ENCODE results near the gene DUOX2. TPM values are rescaled to one million over a fixed set of nuclear protein-coding genes. Genes with fewer than 3 reads are reported as not detected.
"Not testable (repeated sequence)": the region's sequence is repeated elsewhere in the genome, so short reads cannot be mapped to it uniquely, and the experiment has no call there.

Gene DUOX2
- total RNA-seq, 4 donors from 2014 or later, result 5.0 to 50.7 (median 22.6) TPM

DNA sequence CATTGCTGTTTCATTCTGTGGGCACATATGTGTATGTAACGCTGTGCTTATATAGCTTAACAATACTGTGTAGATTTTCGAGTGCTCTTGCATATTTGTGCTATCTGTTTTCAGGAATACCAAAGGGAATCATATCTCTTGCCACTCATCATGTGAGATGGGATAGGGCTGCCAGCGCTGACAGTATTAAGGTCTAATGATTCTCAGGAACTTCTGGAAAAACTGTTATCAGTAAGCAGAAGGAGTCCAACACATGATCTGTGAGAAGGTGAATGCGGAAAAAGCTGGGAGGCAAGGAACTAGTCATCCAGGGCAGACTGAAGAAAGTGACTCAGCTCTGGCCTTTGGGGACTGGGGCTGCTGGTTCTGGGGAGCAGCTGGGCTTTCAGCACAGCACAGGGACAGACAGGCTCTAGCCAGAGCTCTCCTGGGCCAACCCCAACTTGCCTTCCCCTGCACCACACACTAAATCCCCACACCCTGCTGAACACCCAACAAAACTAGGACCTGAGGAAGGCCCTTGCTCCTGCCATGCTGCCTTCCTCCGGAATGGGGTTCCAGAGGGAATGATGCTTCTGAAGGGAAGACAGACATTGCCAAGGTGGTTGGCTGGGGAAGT, 34.2 kb downstream of the DUOX2 start:
- H3K27ac ChIP-seq; H3K4me1 ChIP-seq; intact Hi-C loops (cut with DNase I); H3K4me3 ChIP-seq; H3K36me3 ChIP-seq; DNase-seq; H3K9me3 ChIP-seq: not testable (repeated sequence)
- 86% methylated on average over 3 of the region's 5 CpGs; no CpG with 5 or more reads in 1 of the 2 donors for WGBS, 2 donors
- H3K27me3 ChIP-seq, result peaks cover 0 to 13% (median 0%) of the 10 kb centered on the region in 4 donors

DNA sequence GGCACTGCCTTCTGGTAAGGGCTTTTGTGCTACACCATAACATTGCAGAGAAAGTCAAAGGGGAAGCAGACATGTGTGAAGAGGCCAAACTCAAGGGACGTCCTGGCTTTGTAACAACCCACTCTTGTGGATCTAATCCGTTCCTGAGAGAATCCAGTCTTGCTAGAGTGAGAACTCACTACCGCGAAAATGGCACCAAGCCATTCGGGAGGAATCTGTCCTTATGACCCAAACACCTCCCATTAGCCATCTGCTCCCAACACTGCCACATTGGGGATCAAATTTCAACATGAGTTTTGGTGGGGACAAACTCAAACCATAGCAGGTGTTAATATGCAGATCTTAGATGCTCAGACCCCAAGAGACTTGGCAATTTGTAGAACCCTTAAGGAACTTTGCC, 34.8 kb downstream of the DUOX2 start:
- H3K36me3 ChIP-seq; intact Hi-C loops (cut with DNase I); H3K27me3 ChIP-seq; H3K27ac ChIP-seq; DNase-seq; H3K9me3 ChIP-seq; H3K4me3 ChIP-seq; H3K4me1 ChIP-seq: not testable (repeated sequence)
- WGBS, 2 donors, result 66 to 79% methylated on average over 4 to 5 of the region's 5 CpGs

DNA sequence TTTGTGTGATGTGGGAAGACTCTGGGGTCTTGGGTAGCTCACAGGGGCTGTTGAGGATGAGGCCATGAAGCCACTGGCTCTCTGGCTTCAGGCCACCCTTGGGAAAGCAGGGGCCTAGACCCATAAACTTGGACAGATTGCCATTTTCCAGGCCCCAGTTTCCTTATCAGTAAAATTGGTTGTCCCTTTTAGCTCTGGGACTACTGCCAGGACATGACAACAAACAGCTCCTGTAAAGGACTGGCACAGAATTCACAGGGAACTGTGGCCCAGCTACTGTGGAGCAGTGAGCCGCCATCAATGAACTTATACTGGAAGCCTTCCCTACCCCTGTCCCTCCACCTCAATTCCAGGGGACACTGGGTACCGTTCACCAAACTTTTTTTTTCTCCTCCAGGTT, 36.6 kb downstream of the DUOX2 start:
- DNase-seq; H3K4me3 ChIP-seq; H3K4me1 ChIP-seq; H3K27ac ChIP-seq; H3K27me3 ChIP-seq; H3K36me3 ChIP-seq; intact Hi-C loops (cut with DNase I); H3K9me3 ChIP-seq: not testable (repeated sequence)
- 78 to 79% methylated on average over 2 of the region's 2 CpGs for WGBS, 2 donors

DNA sequence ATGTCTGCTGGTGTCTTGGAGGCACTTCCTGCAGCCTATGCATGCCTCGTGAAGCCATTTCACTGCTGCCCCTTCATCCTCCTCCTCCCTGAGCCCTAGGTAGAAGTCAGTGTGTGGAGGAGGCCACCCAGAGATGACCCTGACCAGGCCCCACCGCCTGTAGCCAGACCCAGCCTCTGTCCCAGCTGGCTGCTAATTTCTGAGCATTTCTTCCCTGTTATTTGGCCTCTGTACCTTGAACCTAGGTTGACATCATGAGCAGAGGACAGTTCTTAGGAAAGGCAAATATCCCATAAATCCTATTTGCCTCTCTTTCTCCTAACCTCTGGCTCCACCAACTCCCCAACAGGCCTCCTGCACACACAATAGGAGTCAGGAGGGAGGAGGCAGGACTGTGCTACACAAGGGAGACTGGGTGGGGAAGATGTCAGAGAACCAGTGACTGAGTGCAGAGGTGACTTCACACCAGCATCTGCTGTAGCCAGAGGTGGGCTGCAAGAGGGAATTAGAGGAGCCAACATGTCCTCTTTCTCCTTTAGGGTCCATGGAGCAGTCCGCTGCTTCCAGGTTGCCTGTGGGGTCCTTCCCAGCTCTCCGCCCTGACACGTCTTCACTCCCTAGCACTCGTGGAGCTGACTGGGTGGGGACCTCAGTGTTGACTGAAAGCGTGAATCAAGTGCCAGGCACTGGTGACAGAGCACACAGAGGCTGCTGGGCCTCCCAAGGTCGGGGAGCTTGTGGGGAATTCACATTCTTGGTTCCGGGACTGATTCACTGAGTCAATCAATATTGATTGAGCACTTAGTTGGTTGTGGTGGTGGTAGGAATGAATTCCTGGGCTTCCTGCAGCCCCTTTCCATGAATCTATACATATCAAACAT, 38.3 kb downstream of the DUOX2 start:
- intact Hi-C loops (cut with DNase I); H3K27me3 ChIP-seq; H3K9me3 ChIP-seq; H3K4me1 ChIP-seq; H3K36me3 ChIP-seq; H3K4me3 ChIP-seq; DNase-seq; H3K27ac ChIP-seq: not testable (repeated sequence)
- no CpG with 5 or more reads among the region's 9 CpGs for WGBS, 2 donors

DNA sequence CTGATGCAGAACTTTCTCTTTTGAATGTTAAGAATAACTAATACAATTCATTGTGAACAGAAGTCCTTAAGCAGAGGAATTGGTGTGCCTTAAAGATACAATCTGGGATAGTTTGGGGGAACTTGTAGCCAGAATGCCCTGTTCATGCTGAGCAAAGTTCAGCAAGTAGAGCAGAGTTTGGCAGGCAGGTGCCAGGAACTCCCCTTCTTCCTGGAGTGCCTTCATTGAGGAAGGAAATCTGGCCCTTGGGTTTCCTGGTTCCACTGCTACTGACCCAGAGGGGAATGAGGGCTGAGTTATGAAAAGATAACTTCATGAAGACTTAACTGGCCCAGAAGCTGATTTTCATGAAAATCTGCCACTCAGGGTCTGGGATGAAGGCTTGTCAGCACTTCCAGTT, 40.4 kb downstream of the DUOX2 start:
- peaks cover 0 to 20% (median 4%) of the 10 kb centered on the region in 3 donors for H3K4me1 ChIP-seq
- H3K9me3 ChIP-seq; H3K27ac ChIP-seq; H3K36me3 ChIP-seq; DNase-seq; H3K27me3 ChIP-seq; H3K4me3 ChIP-seq; intact Hi-C loops (cut with DNase I): not testable (repeated sequence)

DNA sequence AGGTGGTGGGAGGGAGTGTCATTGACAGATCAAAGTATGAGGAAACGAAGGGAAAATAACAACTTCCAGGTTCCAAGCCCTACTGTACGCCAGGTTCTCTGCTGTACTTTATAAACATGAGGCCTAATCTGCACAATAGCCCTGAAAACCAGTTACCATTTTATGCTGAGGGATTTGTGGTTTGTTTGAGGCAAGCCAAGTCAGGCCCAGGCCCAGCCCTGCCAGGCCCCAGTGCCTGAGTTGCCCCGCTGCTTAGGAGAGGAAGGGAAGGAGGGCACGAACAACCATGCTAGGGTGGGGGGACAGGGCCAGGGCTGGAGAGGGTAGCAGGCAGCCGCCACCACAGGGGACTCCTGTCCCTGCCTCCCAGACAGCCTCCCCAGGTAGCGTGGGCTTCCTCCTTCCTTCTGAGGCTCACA, 44.0 kb downstream of the DUOX2 start:
- DNase-seq; H3K4me3 ChIP-seq; H3K9me3 ChIP-seq; H3K27me3 ChIP-seq; H3K36me3 ChIP-seq; intact Hi-C loops (cut with DNase I): not testable (repeated sequence)
- peaks cover 0 to 28% (median 4%) of the 10 kb centered on the region in 3 donors for H3K4me1 ChIP-seq
- 20 to 27% methylated on average over 1 to 2 of the region's 6 CpGs for WGBS, 2 donors
- H3K27ac ChIP-seq, result peak overlapping the region; percentile 70 to 79 (median 74)

DNA sequence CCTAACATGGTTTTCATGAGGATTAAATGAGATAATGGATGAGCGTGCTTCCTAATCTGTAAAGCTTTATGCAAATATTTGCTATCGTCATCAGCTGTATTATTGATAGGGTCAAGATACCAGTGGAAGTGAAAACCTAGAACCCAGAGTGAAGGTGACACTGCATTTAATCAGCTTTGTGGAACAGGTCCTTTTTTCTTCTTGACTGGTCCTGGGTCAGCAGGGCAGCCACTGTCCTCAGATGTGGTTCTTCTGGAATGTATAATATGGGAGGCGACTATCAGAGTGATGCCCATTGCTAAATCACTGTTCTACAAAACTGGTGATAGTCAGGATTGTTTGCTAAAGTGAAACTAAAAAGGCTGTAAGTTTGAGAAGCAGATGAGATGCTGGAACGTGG, 49.6 kb downstream of the DUOX2 start:
- DNase-seq, result no peak
- H3K36me3 ChIP-seq, result no peaks in the 10 kb centered on the region
- TF ChIP-seq, protein P1, sequence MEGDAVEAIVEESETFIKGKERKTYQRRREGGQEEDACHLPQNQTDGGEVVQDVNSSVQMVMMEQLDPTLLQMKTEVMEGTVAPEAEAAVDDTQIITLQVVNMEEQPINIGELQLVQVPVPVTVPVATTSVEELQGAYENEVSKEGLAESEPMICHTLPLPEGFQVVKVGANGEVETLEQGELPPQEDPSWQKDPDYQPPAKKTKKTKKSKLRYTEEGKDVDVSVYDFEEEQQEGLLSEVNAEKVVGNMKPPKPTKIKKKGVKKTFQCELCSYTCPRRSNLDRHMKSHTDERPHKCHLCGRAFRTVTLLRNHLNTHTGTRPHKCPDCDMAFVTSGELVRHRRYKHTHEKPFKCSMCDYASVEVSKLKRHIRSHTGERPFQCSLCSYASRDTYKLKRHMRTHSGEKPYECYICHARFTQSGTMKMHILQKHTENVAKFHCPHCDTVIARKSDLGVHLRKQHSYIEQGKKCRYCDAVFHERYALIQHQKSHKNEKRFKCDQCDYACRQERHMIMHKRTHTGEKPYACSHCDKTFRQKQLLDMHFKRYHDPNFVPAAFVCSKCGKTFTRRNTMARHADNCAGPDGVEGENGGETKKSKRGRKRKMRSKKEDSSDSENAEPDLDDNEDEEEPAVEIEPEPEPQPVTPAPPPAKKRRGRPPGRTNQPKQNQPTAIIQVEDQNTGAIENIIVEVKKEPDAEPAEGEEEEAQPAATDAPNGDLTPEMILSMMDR (IDR thresholded peaks at IDR 0.05), result no peak
- TF ChIP-seq POLR2A (IDR thresholded peaks at IDR 0.05), result no peak
- no peak overlapping the region for H3K4me3 ChIP-seq
- no peaks in the 10 kb centered on the region for H3K27me3 ChIP-seq
- 39 to 60% methylated on average over 4 of the region's 4 CpGs for WGBS, 2 donors
- H3K27ac ChIP-seq, result peak overlapping the region in 3 of 4 donors; percentile 60 to 80 (median 79)
- peaks cover 0 to 45% (median 6%) of the 10 kb centered on the region in 3 donors for H3K4me1 ChIP-seq
- H3K9me3 ChIP-seq, result no peaks in the 10 kb centered on the region
- intact Hi-C loops (cut with DNase I), result no loop called here

DNA sequence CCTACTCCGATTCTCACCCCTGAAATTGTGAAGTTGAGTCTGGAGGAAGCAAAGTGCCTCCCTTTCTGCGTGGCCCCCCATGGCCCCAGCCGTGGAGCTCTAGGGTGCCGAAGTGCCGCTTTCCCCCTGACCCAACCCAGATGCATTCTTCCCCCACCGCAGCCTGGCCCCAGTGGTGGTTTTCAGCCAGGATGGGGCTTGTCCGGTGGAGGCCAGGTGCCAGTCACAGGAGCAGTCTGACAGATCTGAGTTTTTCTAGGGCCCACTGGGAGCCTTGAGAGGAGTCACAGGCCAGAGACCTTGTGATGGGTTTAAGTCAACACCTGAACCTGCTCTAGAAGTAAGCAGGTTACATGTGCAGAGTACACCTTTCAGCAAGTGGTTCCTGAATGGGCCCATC, 51.7 kb downstream of the DUOX2 start:
- H3K9me3 ChIP-seq; DNase-seq; intact Hi-C loops (cut with DNase I); H3K27me3 ChIP-seq; H3K27ac ChIP-seq; H3K4me3 ChIP-seq; H3K36me3 ChIP-seq: not testable (repeated sequence)
- H3K4me1 ChIP-seq, result peaks cover 0 to 53% (median 3%) of the 10 kb centered on the region in 3 donors
- WGBS, 2 donors, result 100% methylated on average over 3 of the region's 7 CpGs; no CpG with 5 or more reads in 1 of the 2 donors

DNA sequence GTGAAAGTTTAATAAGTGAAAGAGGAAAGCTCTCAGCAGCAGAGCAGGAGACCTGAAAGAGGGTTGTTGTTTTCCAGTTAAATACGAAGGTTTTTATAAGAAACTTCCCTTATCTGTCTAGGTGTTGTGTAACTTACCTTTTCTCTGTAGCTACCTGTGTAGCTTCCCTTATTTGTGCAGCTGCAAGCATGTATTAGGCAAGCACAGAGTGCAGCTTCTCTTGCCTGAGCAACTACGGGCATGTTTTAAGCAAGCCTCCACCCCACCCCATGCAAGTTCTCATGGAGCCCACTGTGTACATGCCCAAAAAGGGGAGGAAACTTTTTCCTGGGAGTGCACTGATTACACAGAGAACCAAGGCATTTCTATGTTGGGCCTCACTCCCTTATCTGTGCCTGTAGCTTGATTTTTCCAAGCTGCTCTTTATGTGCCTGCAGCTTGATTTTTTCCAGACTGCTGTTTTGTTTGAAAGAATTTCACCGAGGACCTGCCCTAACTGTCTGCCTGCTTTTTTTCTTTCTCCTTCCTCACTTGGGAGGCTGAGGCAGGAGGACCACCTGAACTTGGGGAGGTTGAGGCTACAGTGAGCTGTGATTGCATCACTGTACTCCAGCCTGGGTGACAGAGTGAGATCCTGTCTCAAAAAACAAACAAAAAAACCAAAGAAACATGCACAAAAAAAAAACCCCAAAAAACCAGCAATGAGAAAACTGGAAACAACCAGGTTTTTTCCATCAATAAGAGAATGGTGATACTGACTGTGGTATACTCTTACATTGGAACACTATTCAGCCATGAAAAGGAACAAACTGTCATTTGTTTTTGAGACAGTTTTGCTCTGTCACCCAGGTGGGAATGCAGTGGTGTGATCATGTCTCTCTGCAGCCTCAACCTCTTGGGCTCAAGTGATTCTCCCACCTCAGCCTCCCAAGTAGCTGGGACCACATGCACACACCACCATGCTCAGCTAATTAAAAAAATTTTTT, 55.0 kb downstream of the DUOX2 start:
- intact Hi-C loops (cut with DNase I); H3K4me3 ChIP-seq; H3K27me3 ChIP-seq; H3K9me3 ChIP-seq; H3K36me3 ChIP-seq; DNase-seq: not testable (repeated sequence)
- Histone ChIP-seq H3K27ac (peak overlapping the region; percentile 49 to 79 (median 66)), H3K4me1 (peaks cover 0 to 35% (median 3%) of the 10 kb centered on the region in 3 donors)
- WGBS, 2 donors, result 23 to 53% methylated on average over 2 to 3 of the region's 3 CpGs

DNA sequence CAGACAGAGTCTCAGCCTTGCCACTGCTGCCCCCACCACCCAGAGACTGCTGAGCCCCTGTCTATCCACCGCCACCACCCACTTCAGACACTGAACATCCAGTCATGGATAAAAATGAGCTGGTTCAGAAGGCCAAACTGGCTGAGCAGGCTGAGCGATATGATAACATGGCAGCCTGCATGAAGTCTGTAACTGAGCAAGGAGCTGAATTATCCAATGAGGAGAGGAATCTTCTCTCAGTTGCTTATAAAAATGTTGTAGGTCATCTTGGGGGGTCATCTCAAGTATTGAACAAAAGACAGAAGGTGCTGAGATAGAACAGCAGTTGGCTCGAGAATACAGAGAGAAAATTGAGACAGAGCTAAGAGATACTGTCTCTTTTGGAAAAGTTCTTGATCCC, 61.3 kb downstream of the DUOX2 start:
- 89 to 90% methylated on average over 2 to 3 of the region's 3 CpGs for WGBS, 2 donors

More for the DNA sequence above, 61.3 kb downstream of the DUOX2 start:
- H3K4me3 ChIP-seq; H3K27me3 ChIP-seq; DNase-seq; intact Hi-C loops (cut with DNase I); H3K27ac ChIP-seq; H3K9me3 ChIP-seq; H3K4me1 ChIP-seq: not testable (repeated sequence)
- peaks cover 0 to 26% (median 0%) of the 10 kb centered on the region in 3 donors for H3K36me3 ChIP-seq

Data from esophagus squamous epithelium (tissue), 5 donors.